Smooth muscle cell (in vitro differentiated cells): ENCODE measurements around the gene POC1A. TPM values are rescaled to one million over a fixed set of nuclear protein-coding genes. Genes with fewer than 3 reads are reported as not detected.
"Not testable (repeated sequence)": the region's sequence is repeated elsewhere in the genome, so short reads cannot be mapped to it uniquely, and the experiment has no call there.

Experiments used
- DNase-seq: peaks from one replicate; lab custom pipeline; 2025; ENCODE audit not compliant: unreplicated experiment; lab: John Stamatoyannopoulos, UW
- H2AFZ ChIP-seq: fragments of 200-600 bp; sonication (generic); 2 replicates; pipeline ENCODE4 v1.6.0; 2016; ENCODE audit warnings: antibody characterized with exemption, low read depth, mild to moderate bottlenecking
- H3F3A ChIP-seq: fragments of 200-600 bp; sonication (generic); 2 replicates; pipeline ENCODE4 v1.6.0; 2017; ENCODE audit warnings: antibody characterized with exemption, low read depth
- H3K27ac ChIP-seq: fragments of 200-600 bp; sonication (generic); 2 replicates; pipeline ENCODE4 v1.5.1; 2016; ENCODE audit warnings: low read depth, mild to moderate bottlenecking
- H3K27me3 ChIP-seq: fragments of 200-600 bp; sonication (generic); 2 replicates; pipeline ENCODE4 v1.6.1; 2016; ENCODE audit warnings: low read depth, mild to moderate bottlenecking
- H3K36me3 ChIP-seq: fragments of 200-600 bp; sonication (generic); 2 replicates; pipeline ENCODE4 v1.5.1; 2016; ENCODE audit warnings: low read depth
- H3K4me1 ChIP-seq: fragments of 200-600 bp; sonication (generic); 2 replicates; pipeline ENCODE4 v1.5.1; 2016; ENCODE audit warnings: low read depth
- H3K4me2 ChIP-seq: fragments of 200-600 bp; sonication (generic); 2 replicates; pipeline ENCODE4 v1.6.0; 2016; ENCODE audit warnings: mild to moderate bottlenecking
- H3K4me3 ChIP-seq: fragments of 200-600 bp; sonication (generic); 2 replicates; pipeline ENCODE4 v1.5.1; 2016; ENCODE audit warnings: mild to moderate bottlenecking
- H3K79me2 ChIP-seq: fragments of 200-600 bp; sonication (generic); 2 replicates; pipeline ENCODE4 v1.6.0; 2016; ENCODE audit warnings: low read depth, mild to moderate bottlenecking
- H3K9ac ChIP-seq: fragments of 200-600 bp; sonication (generic); 2 replicates; pipeline ENCODE4 v1.6.0; 2016; ENCODE audit warnings: low read depth
- H3K9me3 ChIP-seq: fragments of 200-600 bp; sonication (generic); replicated peaks from 2 replicates; pipeline ENCODE4 v1.5.1; 2016; ENCODE audit warnings: low read depth
- H4K20me1 ChIP-seq: fragments of 200-600 bp; sonication (generic); 2 replicates; pipeline ENCODE4 v1.6.0; 2016; ENCODE audit warnings: low read depth
- CTCF ChIP-seq: fragments of 200-600 bp; sonication (generic); IDR thresholded peaks from 2 replicates; pipeline ENCODE4 v1.5.1; 2017; ENCODE audit warnings: borderline replicate concordance, mild to moderate bottlenecking, antibody characterized with exemption; ENCODE audit not compliant: insufficient read depth, poor library complexity, severe bottlenecking
- WGBS: methylation state at CpG from one replicate; pipeline ENCODE4 v1.1.7; 2016; ENCODE audit warnings: low lambda C conversion rate; 5-methylcytosine and 5-hydroxymethylcytosine counted together
- polyA plus RNA-seq: library from polyadenylated mRNA; unstranded; fragments of >200 nt; fragmentation: Nextera tagmentation; extraction: Ambion mirVana; gene quantifications from 2 replicates; pipeline ENCODE4 v1.2.1, GENCODE V29; 2016
- total RNA-seq: library from RNA; depleted of rRNA; stranded (reverse); fragments of >200 nt; gene quantifications from 2 replicates; pipeline ENCODE4 v1.2.3, GENCODE V29; 2014

POC1A gene
- total and polyA plus RNA-seq, 2 experiments from 2014 or later = 1.8 to 7.9 TPM

- WGBS = 53% methylated on average over 1 of the region's 1 CpG
- H3K4me3 ChIP-seq = no peak overlapping the region
- H2AFZ ChIP-seq = no peak overlapping the region
- H3K79me2 ChIP-seq = no peaks in the 10 kb centered on the region
- no peak overlapping the region for H3K4me2 ChIP-seq
- no peaks in the 10 kb centered on the region for H4K20me1 ChIP-seq
- H3K9me3 ChIP-seq = no peaks in the 10 kb centered on the region
- no peak for TF ChIP-seq CTCF
- H3K9ac ChIP-seq = no peak overlapping the region
- no peaks in the 10 kb centered on the region for H3F3A ChIP-seq
- H3K27ac ChIP-seq = no peak overlapping the region
- H3K36me3 ChIP-seq = no peaks in the 10 kb centered on the region
- no peaks in the 10 kb centered on the region for H3K27me3 ChIP-seq
- H3K4me1 ChIP-seq = peaks cover 4% of the 10 kb centered on the region
- DNase-seq = no peak
Measured at GRCh38 chr3:52159503-52159902, 5.3 kb upstream of the POC1A start.

- Histone ChIP-seq H3K27ac (no peak overlapping the region), H3K36me3 (no peaks in the 10 kb centered on the region), H2AFZ (no peak overlapping the region), H3K4me3 (no peak overlapping the region), H3K4me2 (no peak overlapping the region), H3K9ac (no peak overlapping the region), H3K27me3 (no peaks in the 10 kb centered on the region), H3F3A (no peaks in the 10 kb centered on the region), H3K4me1 (peaks cover 4% of the 10 kb centered on the region), H3K79me2 (peaks cover 13% of the 10 kb centered on the region), H3K9me3 (no peaks in the 10 kb centered on the region), H4K20me1 (no peaks in the 10 kb centered on the region)
- no peak for DNase-seq
- TF ChIP-seq CTCF = no peak
- WGBS = 94% methylated on average over 4 of the region's 4 CpGs
Measured at GRCh38 chr3:52155912-52156311, 1.7 kb upstream of the POC1A start.

- peaks cover 4% of the 10 kb centered on the region for H3K4me1 ChIP-seq
- no peaks in the 10 kb centered on the region for H3F3A ChIP-seq
- peaks cover 13% of the 10 kb centered on the region for H3K79me2 ChIP-seq
- no peak for DNase-seq
- peak overlapping the region; percentile 95 for H2AFZ ChIP-seq
- peak overlapping the region; percentile 80 for H3K4me3 ChIP-seq
- H3K36me3 ChIP-seq = no peaks in the 10 kb centered on the region
- H4K20me1 ChIP-seq = no peaks in the 10 kb centered on the region
- peak overlapping the region; percentile 99 for H3K4me2 ChIP-seq
- 12% methylated on average over 18 of the region's 18 CpGs for WGBS
- H3K9me3 ChIP-seq = no peaks in the 10 kb centered on the region
- TF ChIP-seq CTCF = no peak
- peak overlapping the region; percentile 82 for H3K27ac ChIP-seq
- peak overlapping the region; percentile 72 for H3K9ac ChIP-seq
- no peaks in the 10 kb centered on the region for H3K27me3 ChIP-seq
Measured at GRCh38 chr3:52153389-52154096, 680 bp downstream of the POC1A start.

GRCh38 chr3:52151991-52152390 lies 2.2 kb downstream of the POC1A start:
- H3K4me3 ChIP-seq, DNase-seq, H3K4me2 ChIP-seq, H2AFZ ChIP-seq, H3K36me3 ChIP-seq, H3K27me3 ChIP-seq, H3K9ac ChIP-seq, H3K27ac ChIP-seq, H3K4me1 ChIP-seq, H3K9me3 ChIP-seq, H4K20me1 ChIP-seq, H3F3A ChIP-seq: not testable (repeated sequence)
- WGBS = 93% methylated on average over 4 of the region's 4 CpGs
- H3K79me2 ChIP-seq = peaks cover 13% of the 10 kb centered on the region
